GM19035 (cell line): ENCODE measurements around the gene EID3.
"Not testable (repeated sequence)": the region's sequence is repeated elsewhere in the genome, so short reads cannot be mapped to it uniquely, and the experiment has no call there.

ENCODE experiments used
- ATAC-seq: cut with Tn5 transposase; IDR thresholded peaks from one replicate; pipeline ENCODE4 v1.9.1; 2021; ENCODE audit not compliant: unreplicated experiment

EID3 gene

GRCh38 chr12:104288635-104289274 lies 14.8 kb upstream of the EID3 start:
- ATAC-seq = peak; percentile 54

GRCh38 chr12:104290320-104290719 lies 13.2 kb upstream of the EID3 start:
- ATAC-seq = no peak

GRCh38 chr12:104290855-104291254 lies 12.7 kb upstream of the EID3 start:
- ATAC-seq = no peak

- ATAC-seq = no peak
These were observed 11.5 kb upstream of the EID3 start for GRCh38 chr12:104291867-104292524.

- ATAC-seq = no peak
These were observed 10.4 kb upstream of the EID3 start for GRCh38 chr12:104292872-104293794.

- ATAC-seq = not testable (repeated sequence)
These were observed 9.2 kb upstream of the EID3 start for GRCh38 chr12:104294158-104294859.

- ATAC-seq = no peak
These were observed 8.4 kb upstream of the EID3 start for GRCh38 chr12:104294927-104295668.

- ATAC-seq = no peak
These were observed 7.6 kb upstream of the EID3 start for GRCh38 chr12:104295954-104296353.

- no peak for ATAC-seq
These were observed 6.8 kb upstream of the EID3 start for GRCh38 chr12:104296718-104297117.

- ATAC-seq = no peak
These were observed 5.9 kb upstream of the EID3 start for GRCh38 chr12:104297477-104298113.

GRCh38 chr12:104299842-104300481 lies 3.6 kb upstream of the EID3 start:
- no peak for ATAC-seq

- ATAC-seq = no peak
These were observed 896 bp downstream of the EID3 start for GRCh38 chr12:104304261-104305009.

GRCh38 chr12:104305349-104305748 lies 1.8 kb downstream of the EID3 start:
- ATAC-seq = no peak

- ATAC-seq = no peak
These were observed 2.8 kb downstream of the EID3 start for GRCh38 chr12:104306376-104306775.

GRCh38 chr12:104306943-104307654 lies 3.6 kb downstream of the EID3 start:
- no peak for ATAC-seq

- no peak for ATAC-seq
These were observed 4.1 kb downstream of the EID3 start for GRCh38 chr12:104307655-104308000.

- ATAC-seq = no peak
These were observed 6.0 kb downstream of the EID3 start for GRCh38 chr12:104309446-104309993.
